Subcutaneous adipose tissue (tissue), 4 donors: ENCODE measurements around the gene SNCG. TPM values are rescaled to one million over a fixed set of nuclear protein-coding genes. Genes with fewer than 3 reads are reported as not detected.

Experiments
- small RNA-seq: library from RNA; depleted of rRNA; stranded (forward); fragments of <200 nt; gene quantifications from one replicate; pipeline ENCODE3, GENCODE V24; 2016
- total RNA-seq, 4 donors: library from RNA; depleted of rRNA; stranded (reverse); fragments of >200 nt; gene quantifications; one replicate each; pipeline ENCODE4 v1.1.0, GENCODE V29; 2016
- TF ChIP-seq, protein P1 (sequence below): fragments of 450-650 bp; IDR thresholded peaks from one replicate; pipeline ENCODE4 v1.5.1; 2016; ENCODE audit warnings: low read depth, mild to moderate bottlenecking, control low read depth, antibody characterized with exemption, moderate library complexity

SNCG gene
- total RNA-seq, 4 donors from 2014 or later: 172 to 362 (median 205) TPM

DNA sequence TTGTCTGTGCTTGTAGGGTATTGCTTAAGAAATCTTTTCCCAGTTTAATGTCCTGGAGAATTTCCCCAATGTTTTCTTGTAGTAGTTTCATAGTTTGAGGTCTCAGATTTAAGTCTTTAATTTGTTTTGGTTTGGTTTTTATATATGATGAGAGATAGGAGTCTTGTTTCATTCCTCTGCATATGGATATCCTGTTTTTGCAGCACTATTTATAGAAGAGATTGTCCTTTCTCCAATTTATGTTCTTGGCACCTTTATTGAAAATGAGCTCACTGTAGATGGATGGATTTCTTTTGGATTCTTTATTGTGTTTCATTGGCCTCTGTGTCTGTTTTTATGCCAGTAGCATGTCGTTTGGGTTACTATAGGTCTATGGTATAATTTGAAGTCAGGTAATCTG is 30.1 kb downstream of the SNCG start:
- TF ChIP-seq, protein P1, sequence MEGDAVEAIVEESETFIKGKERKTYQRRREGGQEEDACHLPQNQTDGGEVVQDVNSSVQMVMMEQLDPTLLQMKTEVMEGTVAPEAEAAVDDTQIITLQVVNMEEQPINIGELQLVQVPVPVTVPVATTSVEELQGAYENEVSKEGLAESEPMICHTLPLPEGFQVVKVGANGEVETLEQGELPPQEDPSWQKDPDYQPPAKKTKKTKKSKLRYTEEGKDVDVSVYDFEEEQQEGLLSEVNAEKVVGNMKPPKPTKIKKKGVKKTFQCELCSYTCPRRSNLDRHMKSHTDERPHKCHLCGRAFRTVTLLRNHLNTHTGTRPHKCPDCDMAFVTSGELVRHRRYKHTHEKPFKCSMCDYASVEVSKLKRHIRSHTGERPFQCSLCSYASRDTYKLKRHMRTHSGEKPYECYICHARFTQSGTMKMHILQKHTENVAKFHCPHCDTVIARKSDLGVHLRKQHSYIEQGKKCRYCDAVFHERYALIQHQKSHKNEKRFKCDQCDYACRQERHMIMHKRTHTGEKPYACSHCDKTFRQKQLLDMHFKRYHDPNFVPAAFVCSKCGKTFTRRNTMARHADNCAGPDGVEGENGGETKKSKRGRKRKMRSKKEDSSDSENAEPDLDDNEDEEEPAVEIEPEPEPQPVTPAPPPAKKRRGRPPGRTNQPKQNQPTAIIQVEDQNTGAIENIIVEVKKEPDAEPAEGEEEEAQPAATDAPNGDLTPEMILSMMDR: no peak

DNA sequence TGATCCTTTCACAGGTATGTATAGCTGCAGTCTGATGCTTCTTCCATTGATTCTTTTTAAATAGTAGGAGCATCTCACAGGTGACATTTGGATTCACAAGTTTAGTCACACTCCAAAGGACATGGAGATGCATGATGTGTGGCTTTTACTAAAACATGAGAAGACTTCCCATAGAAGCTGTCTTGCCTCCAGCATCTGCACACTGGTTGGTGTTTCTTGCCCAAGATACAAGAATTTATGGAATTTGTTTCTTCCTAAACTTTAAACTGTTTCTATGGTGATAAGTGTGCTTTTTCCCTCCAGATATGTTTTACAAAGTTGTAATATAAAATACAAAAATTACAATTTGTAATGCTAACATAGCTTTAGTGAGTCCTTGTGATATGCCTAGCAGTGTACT is 34.1 kb downstream of the SNCG start:
- TF ChIP-seq, protein P1: no peak

DNA sequence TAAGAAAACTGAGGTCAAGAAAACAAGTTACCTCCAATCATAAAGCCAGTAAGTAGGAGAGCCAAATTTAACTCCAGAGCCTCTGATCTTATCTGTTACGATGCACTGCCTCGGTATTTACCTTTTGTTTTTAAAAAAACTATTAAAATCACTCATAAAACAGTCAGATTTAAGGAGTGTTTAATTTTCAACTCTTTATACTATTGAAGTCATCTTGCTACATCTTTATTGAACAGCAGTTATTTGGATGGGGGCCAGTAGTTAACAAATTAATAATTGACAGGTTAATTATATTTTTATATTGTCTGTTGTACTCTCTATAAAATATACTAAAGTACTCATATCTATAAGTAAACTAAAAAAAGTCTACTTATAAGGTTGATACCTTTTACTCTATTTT is 34.5 kb downstream of the SNCG start:
- TF ChIP-seq, protein P1: no peak

DNA sequence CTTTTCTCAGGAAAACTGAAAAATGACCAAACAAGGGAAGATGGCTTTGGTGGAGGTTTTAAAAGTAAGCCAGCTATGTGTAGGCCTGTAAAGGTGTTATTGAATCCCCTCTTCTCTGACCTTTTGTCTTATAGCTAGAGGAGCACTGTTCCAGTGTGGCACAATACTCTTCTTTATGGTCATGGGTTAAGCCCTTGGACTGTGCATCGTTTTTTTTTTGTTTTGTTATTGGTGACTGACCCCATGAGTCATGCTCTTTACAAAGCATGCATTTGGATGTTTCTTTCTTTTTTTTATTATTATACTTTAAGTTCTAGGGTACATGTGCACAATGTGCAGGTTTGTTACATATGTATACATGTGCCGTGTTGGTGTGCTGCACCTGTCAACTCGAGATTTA is 42.1 kb downstream of the SNCG start:
- TF ChIP-seq, protein P1: no peak

Small RNA genes lying within 50 kb of the gene (small RNA-seq; reads per million reads assigned to genes)
- not detected for gene BMS1P3

Other genes starting within 250 kb of the SNCG start
- gene BMPR1A, start 202.0 kb upstream of the SNCG start, total RNA-seq: 10 to 100 TPM; 25.6 to 46.2 (median 34.7) TPM
- gene MMRN2, start 984 bp upstream of the SNCG start, total RNA-seq: 100 to 1,000 TPM in 1 of 4 donors, 10 to 100 TPM in 3; 22.9 to 120 (median 50.6) TPM
- gene ADIRF, start 9.9 kb downstream of the SNCG start, total RNA-seq: 1,000 to 10,000 TPM in 3 of 4 donors, 100 to 1,000 TPM in 1; 826 to 2,196 (median 1,516) TPM
- gene FAM25A, start 61.7 kb downstream of the SNCG start, total RNA-seq: not detected
- 100 to 1,000 TPM; 127 to 237 (median 183) TPM for gene GLUD1, start 136.2 kb downstream of the SNCG start, total RNA-seq
- 10 to 100 TPM; 28.9 to 69.5 (median 37.2) TPM for gene SHLD2, start 136.6 kb downstream of the SNCG start, total RNA-seq